RWPE1 (cell line): ENCODE measurements around the gene CDK15.

ENCODE experiments used
- CTCF ChIA-PET: fragments of 350-600 bp; sonication (Branson Sonifier 250); formaldehyde crosslinking; extraction: SDS; loops from one replicate; lab custom pipeline; 2021; lab: Yijun Ruan, JAX
- POLR2A ChIA-PET: fragments of 400-600 bp; formaldehyde crosslinking; extraction: SDS; loops from one replicate; lab custom pipeline; 2020; ENCODE audit warnings: antibody characterized with exemption; ENCODE audit not compliant: low non-redundant PET; lab: Yijun Ruan, JAX
- DNase-seq: peaks from one replicate; pipeline ENCODE4 v3.0.0; 2012; ENCODE audit warnings: low spot score
- H3K27ac ChIP-seq: fragments of 450-650 bp; 2 replicates; pipeline ENCODE4 v1.5.1; 2017
- CTCF ChIP-seq: fragments of 450-650 bp; conservative IDR thresholded peaks from 2 replicates; pipeline ENCODE4 v1.5.1; 2017; ENCODE audit warnings: low read depth, mild to moderate bottlenecking

CDK15 gene

GRCh38 chr2:201919308-201919634 lies 112.9 kb downstream of the CDK15 start:
- DNase-seq = no peak
- POLR2A ChIA-PET = no interaction called here

GRCh38 chr2:201923436-201924328 lies 117.3 kb downstream of the CDK15 start:
- POLR2A ChIA-PET = no interaction called here
- no peak for TF ChIP-seq CTCF
- no peak overlapping the region for H3K27ac ChIP-seq
- CTCF ChIA-PET = no interaction called here
- DNase-seq = no peak

More at GRCh38 chr2:201919308-201919634, 112.9 kb downstream of the CDK15 start:
- CTCF ChIA-PET = no interaction called here
- TF ChIP-seq CTCF = no peak
- H3K27ac ChIP-seq = no peak overlapping the region

GRCh38 chr2:201924453-201924852 lies 118.1 kb downstream of the CDK15 start:
- no peak for DNase-seq
- ChIA-PET POLR2A (no interaction called here), CTCF (no interaction called here)
- no peak for TF ChIP-seq CTCF
- H3K27ac ChIP-seq = no peak overlapping the region

- no peak for TF ChIP-seq CTCF
- no peak overlapping the region for H3K27ac ChIP-seq
- ChIA-PET CTCF (no interaction called here), POLR2A (no interaction called here)
- no peak for DNase-seq
Observed at GRCh38 chr2:201925056-201925455, 118.7 kb downstream of the CDK15 start.

GRCh38 chr2:201926067-201926466 lies 119.7 kb downstream of the CDK15 start:
- ChIA-PET CTCF (no interaction called here), POLR2A (no interaction called here)
- H3K27ac ChIP-seq = no peak overlapping the region
- no peak for DNase-seq
- TF ChIP-seq CTCF = no peak

GRCh38 chr2:201928363-201928762 lies 122.0 kb downstream of the CDK15 start:
- no peak overlapping the region for H3K27ac ChIP-seq
- TF ChIP-seq CTCF = no peak
- DNase-seq = no peak
- CTCF ChIA-PET = interaction anchor here (0.6 to 0.8 kb wide), 2 partner anchors 8 to 16 kb away, joined by 3 read pairs; no protein-coding TSS in a partner anchor
- POLR2A ChIA-PET = no interaction called here
